Stomach (tissue), 4 donors: ENCODE measurements around the gene RFFL.

ENCODE experiments used
- POLR2AphosphoS5 ChIP-seq, 3 donors: sonication (generic); formaldehyde crosslinking; IDR thresholded peaks; one replicate each; pipeline ENCODE4 v1.6.1; 2016; ENCODE audit warnings: antibody characterized with exemption in 3 of 3
- TF ChIP-seq, protein P1 (sequence below), 7 experiments: fragments of 450-650 bp in 4 of 7; fragments of 200-600 bp in 3 of 7; sonication (generic) in 3 of 7; IDR thresholded peaks; one replicate each; pipeline ENCODE4 v1.5.1; 2016 to 2019; ENCODE audit warnings: antibody characterized with exemption in 7 of 7, control low read depth in 2 of 7, mild to moderate bottlenecking in 1 of 7

DNA sequence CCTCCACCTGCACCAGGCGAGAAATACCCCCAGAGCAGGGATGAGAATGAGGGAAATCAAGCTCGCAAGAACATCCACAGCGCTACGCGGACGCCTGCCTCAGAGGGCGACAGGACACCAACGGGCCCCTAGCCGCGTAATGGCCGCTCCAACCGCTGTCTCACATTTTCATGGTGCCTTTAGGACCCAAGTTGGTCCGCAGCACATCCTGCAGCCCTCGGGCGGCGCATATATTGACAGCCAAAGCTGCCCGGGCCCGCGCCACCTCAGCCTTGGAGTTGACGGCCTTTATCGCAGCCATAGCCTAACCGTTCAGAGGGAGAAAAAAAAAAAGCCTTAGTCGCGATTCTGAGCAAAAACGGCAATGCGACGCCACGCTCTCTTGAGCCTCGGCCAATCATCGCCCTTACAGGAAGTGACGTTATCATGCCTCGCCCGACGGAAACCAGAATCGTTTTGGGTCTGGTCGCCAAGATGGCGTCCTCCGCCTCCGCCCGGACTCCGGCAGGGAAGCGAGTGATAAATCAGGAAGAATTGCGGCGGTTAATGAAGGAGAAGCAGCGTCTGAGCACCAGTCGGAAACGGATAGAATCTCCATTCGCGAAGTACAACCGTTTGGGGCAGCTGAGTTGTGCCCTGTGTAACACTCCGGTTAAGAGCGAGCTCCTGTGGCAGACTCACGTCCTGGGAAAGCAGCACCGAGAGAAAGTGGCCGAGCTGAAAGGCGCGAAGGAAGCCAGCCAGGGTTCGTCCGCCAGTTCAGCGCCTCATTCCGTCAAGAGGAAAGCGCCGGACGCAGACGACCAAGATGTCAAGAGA is 102.2 kb downstream of the RFFL start, which contains the start of the genes CCT6B and ZNF830:
- TF ChIP-seq, protein P1, sequence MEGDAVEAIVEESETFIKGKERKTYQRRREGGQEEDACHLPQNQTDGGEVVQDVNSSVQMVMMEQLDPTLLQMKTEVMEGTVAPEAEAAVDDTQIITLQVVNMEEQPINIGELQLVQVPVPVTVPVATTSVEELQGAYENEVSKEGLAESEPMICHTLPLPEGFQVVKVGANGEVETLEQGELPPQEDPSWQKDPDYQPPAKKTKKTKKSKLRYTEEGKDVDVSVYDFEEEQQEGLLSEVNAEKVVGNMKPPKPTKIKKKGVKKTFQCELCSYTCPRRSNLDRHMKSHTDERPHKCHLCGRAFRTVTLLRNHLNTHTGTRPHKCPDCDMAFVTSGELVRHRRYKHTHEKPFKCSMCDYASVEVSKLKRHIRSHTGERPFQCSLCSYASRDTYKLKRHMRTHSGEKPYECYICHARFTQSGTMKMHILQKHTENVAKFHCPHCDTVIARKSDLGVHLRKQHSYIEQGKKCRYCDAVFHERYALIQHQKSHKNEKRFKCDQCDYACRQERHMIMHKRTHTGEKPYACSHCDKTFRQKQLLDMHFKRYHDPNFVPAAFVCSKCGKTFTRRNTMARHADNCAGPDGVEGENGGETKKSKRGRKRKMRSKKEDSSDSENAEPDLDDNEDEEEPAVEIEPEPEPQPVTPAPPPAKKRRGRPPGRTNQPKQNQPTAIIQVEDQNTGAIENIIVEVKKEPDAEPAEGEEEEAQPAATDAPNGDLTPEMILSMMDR (IDR thresholded peaks at IDR 0.05) = peak in 1 of 7 experiments; percentile 13
- TF ChIP-seq POLR2AphosphoS5 (IDR thresholded peaks at IDR 0.05) = peak; percentile 94 to 98 (median 97)
